ENCODE results near the gene ATXN7. TPM values are rescaled to one million over a fixed set of nuclear protein-coding genes. Genes with fewer than 3 reads are reported as not detected.
A peak's percentile ranks its signal among the peaks of the same experiment; 100 is the strongest.

ATXN7 gene
- total RNA-seq, 1 donor from 2014 or later = 43.2 TPM

GRCh38 chr3:63960048-63960711 is 96.5 kb downstream of the ATXN7 start:
- Histone ChIP-seq H3K4me3 (peak overlapping the region; percentile 5 to 27), H3K36me3 (no peaks in the 10 kb centered on the region), H3K9me3 (no peaks in the 10 kb centered on the region), H3K27me3 (no peaks in the 10 kb centered on the region), H3K27ac (peak overlapping the region; percentile 54), H3K4me1 (peaks cover 44% of the 10 kb centered on the region)
- TF ChIP-seq POLR2AphosphoS5 (IDR thresholded peaks at IDR 0.05; ENCODE audit: insufficient read depth in 1 of 2, low read depth in 1 of 2) (peak in 1 of 2 donors; percentile 74), CTCF (IDR thresholded peaks at IDR 0.05) (no peak), POLR2A (IDR thresholded peaks at IDR 0.05) (no peak)
- DNase-seq (ENCODE audit: extremely low spot score in 2 of 2) = no peak
- intact Hi-C loops (cut with DNase I) = no loop called here

- Histone ChIP-seq H3K36me3 (no peaks in the 10 kb centered on the region), H3K9me3 (no peaks in the 10 kb centered on the region), H3K27ac (no peak overlapping the region), H3K4me3 (no peak overlapping the region), H3K27me3 (no peaks in the 10 kb centered on the region), H3K4me1 (peaks cover 57% of the 10 kb centered on the region)
- intact Hi-C loops (cut with DNase I) = no loop called here
- no peak for DNase-seq (ENCODE audit: extremely low spot score in 2 of 2)
- peak; percentile 46 to 56 (median 55) for TF ChIP-seq CTCF (IDR thresholded peaks at IDR 0.05)
- TF ChIP-seq POLR2A (IDR thresholded peaks at IDR 0.05) = no peak
Observed at GRCh38 chr3:63961891-63962290, 98.2 kb downstream of the ATXN7 start.

GRCh38 chr3:63963496-63963895 is 99.8 kb downstream of the ATXN7 start:
- intact Hi-C loops (cut with DNase I) = no loop called here
- TF ChIP-seq CTCF (IDR thresholded peaks at IDR 0.05) (no peak), POLR2A (IDR thresholded peaks at IDR 0.05) (no peak), POLR2AphosphoS5 (IDR thresholded peaks at IDR 0.05; ENCODE audit: insufficient read depth in 1 of 2, low read depth in 1 of 2) (no peak)
- no peak for DNase-seq (ENCODE audit: extremely low spot score in 2 of 2)
- Histone ChIP-seq H3K36me3 (no peaks in the 10 kb centered on the region), H3K27me3 (no peaks in the 10 kb centered on the region), H3K4me3 (no peak overlapping the region), H3K4me1 (peaks cover 69% of the 10 kb centered on the region), H3K27ac (no peak overlapping the region), H3K9me3 (no peaks in the 10 kb centered on the region)

- no peaks in the 10 kb centered on the region for H3K27me3 ChIP-seq
- intact Hi-C loops (cut with DNase I) = no loop called here
- H3K36me3 ChIP-seq = no peaks in the 10 kb centered on the region
- H3K4me3 ChIP-seq = no peak overlapping the region
- H3K27ac ChIP-seq = no peak overlapping the region
- no peak for DNase-seq (ENCODE audit: extremely low spot score in 2 of 2)
- TF ChIP-seq POLR2AphosphoS5 (IDR thresholded peaks at IDR 0.05; ENCODE audit: insufficient read depth in 1 of 2, low read depth in 1 of 2) (peak in 1 of 2 donors; percentile 10), CTCF (IDR thresholded peaks at IDR 0.05) (no peak)
- H3K4me1 ChIP-seq = peaks cover 68% of the 10 kb centered on the region
- H3K9me3 ChIP-seq = no peaks in the 10 kb centered on the region
Observed at GRCh38 chr3:63964681-63965485, 101.2 kb downstream of the ATXN7 start.

GRCh38 chr3:63966007-63966406 is 102.3 kb downstream of the ATXN7 start:
- no peak for DNase-seq (ENCODE audit: extremely low spot score in 2 of 2)
- Histone ChIP-seq H3K4me3 (no peak overlapping the region), H3K4me1 (peaks cover 68% of the 10 kb centered on the region), H3K27me3 (no peaks in the 10 kb centered on the region), H3K36me3 (no peaks in the 10 kb centered on the region), H3K9me3 (no peaks in the 10 kb centered on the region), H3K27ac (no peak overlapping the region)
- intact Hi-C loops (cut with DNase I) = no loop called here
- TF ChIP-seq CTCF (IDR thresholded peaks at IDR 0.05) (no peak), POLR2A (IDR thresholded peaks at IDR 0.05) (no peak), POLR2AphosphoS5 (IDR thresholded peaks at IDR 0.05; ENCODE audit: insufficient read depth in 1 of 2, low read depth in 1 of 2) (no peak)
